RWPE1 (cell line): Measurements from ENCODE around the gene COBLL1.

ENCODE experiments used
- CTCF ChIA-PET: fragments of 350-600 bp; sonication (Branson Sonifier 250); formaldehyde crosslinking; extraction: SDS; loops from one replicate; lab custom pipeline; 2021; lab: Yijun Ruan, JAX
- POLR2A ChIA-PET: fragments of 400-600 bp; formaldehyde crosslinking; extraction: SDS; loops from one replicate; lab custom pipeline; 2020; ENCODE audit warnings: antibody characterized with exemption; ENCODE audit not compliant: low non-redundant PET; lab: Yijun Ruan, JAX
- DNase-seq: peaks from one replicate; pipeline ENCODE4 v3.0.0; 2012; ENCODE audit warnings: low spot score
- H3K27ac ChIP-seq: fragments of 450-650 bp; 2 replicates; pipeline ENCODE4 v1.5.1; 2017
- TF ChIP-seq, protein P1 (sequence below): fragments of 450-650 bp; conservative IDR thresholded peaks from 2 replicates; pipeline ENCODE4 v1.5.1; 2017; ENCODE audit warnings: low read depth, mild to moderate bottlenecking

COBLL1 gene

DNA sequence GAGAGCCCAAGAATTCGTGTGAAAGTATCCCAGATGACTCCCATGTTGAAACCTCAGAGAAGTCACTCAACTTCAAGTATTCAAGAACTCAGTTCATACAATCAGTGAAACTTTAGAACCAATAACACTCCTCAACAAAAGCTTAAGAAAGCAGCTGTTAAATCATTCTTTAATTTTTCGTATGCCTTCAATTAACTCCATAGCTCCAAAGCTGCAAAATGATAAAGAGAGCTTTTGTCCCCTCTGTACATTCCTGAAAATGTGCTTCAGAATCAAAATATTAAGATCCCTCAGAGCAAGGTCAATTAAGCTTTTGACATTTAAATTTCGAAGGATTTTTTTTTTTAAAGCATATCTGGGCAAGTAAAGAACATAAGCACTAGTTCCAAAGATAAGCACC is 4.7 kb downstream of the COBLL1 start:
- CTCF ChIA-PET, result interaction anchor here (0.5 to 0.6 kb wide), 2 partner anchors 99 to 859 kb away, joined by 3 to 4 read pairs; no protein-coding TSS in a partner anchor
- TF ChIP-seq, protein P1, sequence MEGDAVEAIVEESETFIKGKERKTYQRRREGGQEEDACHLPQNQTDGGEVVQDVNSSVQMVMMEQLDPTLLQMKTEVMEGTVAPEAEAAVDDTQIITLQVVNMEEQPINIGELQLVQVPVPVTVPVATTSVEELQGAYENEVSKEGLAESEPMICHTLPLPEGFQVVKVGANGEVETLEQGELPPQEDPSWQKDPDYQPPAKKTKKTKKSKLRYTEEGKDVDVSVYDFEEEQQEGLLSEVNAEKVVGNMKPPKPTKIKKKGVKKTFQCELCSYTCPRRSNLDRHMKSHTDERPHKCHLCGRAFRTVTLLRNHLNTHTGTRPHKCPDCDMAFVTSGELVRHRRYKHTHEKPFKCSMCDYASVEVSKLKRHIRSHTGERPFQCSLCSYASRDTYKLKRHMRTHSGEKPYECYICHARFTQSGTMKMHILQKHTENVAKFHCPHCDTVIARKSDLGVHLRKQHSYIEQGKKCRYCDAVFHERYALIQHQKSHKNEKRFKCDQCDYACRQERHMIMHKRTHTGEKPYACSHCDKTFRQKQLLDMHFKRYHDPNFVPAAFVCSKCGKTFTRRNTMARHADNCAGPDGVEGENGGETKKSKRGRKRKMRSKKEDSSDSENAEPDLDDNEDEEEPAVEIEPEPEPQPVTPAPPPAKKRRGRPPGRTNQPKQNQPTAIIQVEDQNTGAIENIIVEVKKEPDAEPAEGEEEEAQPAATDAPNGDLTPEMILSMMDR, result no peak
- POLR2A ChIA-PET, result no interaction called here
- no peak for DNase-seq
- H3K27ac ChIP-seq, result no peak overlapping the region

DNA sequence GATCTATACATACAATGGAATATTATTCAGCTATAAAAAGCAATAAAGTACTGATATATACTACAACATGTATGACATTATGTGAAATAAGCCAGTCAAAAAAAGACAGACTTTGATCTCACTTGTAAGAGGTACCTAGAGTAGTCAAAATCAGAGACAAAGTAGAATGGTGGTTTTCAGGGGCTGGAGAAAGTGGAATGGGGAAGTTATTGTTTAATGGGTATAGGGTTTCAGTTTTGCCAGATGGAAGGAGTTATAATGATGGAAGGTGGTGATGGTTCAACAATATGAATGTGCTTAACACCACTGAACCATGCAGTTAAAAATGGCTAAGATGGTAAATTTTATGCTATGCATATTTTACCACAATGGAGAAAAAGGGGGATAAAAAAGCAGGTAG is 6.3 kb downstream of the COBLL1 start:
- no peak overlapping the region for H3K27ac ChIP-seq
- DNase-seq, result no peak
- ChIA-PET CTCF (no interaction called here), POLR2A (no interaction called here)
- TF ChIP-seq, protein P1, result no peak

DNA sequence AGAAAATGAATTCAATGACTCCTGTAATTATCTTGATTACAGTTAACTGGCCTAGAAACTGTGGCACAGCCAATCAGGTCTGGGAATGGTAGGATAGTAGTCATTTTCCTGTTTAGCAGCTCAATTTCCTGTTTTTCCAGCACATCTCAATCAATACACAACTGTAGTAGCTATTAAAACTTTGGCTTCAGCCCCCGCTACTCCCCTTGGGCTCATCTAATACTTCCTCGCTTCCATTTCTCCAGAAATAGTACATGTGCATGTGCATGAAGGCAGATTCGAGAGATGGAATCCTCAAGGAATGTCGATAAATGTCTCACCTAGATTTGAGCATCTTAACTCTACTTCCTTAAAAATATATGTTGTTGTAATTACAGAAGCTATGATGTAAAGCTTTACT is 9.7 kb downstream of the COBLL1 start:
- ChIA-PET POLR2A (no interaction called here), CTCF (interaction anchor here (1.1 kb wide), 1 partner anchor 10 kb away, joined by 5 read pairs; the partner anchor contains the start of gene COBLL1)
- TF ChIP-seq, protein P1, result no peak
- no peak for DNase-seq
- no peak overlapping the region for H3K27ac ChIP-seq

DNA sequence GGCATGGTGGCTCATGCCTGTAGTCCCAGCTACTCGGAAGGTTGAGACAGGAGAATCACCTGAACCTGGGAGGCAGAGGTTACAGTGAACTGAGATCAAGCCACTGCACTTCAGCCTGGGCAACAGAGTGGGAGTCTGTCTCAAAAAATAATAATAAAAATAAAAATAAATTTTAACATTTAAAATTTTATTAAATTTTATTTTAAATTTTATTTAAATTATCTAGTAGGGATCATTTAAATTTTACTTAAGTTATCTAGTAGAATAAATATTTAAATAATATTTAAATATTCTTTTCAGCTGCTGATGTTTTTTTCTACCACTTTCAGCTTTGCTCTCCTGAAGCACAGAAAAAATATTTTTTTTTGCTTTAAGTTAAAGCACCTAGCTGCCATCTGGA is 10.4 kb downstream of the COBLL1 start:
- CTCF ChIA-PET, result interaction anchor here (1.1 kb wide), 1 partner anchor 11 kb away, joined by 5 read pairs; the partner anchor contains the start of gene COBLL1
- POLR2A ChIA-PET, result no interaction called here
- DNase-seq, result no peak
- TF ChIP-seq, protein P1, result no peak
- no peak overlapping the region for H3K27ac ChIP-seq

DNA sequence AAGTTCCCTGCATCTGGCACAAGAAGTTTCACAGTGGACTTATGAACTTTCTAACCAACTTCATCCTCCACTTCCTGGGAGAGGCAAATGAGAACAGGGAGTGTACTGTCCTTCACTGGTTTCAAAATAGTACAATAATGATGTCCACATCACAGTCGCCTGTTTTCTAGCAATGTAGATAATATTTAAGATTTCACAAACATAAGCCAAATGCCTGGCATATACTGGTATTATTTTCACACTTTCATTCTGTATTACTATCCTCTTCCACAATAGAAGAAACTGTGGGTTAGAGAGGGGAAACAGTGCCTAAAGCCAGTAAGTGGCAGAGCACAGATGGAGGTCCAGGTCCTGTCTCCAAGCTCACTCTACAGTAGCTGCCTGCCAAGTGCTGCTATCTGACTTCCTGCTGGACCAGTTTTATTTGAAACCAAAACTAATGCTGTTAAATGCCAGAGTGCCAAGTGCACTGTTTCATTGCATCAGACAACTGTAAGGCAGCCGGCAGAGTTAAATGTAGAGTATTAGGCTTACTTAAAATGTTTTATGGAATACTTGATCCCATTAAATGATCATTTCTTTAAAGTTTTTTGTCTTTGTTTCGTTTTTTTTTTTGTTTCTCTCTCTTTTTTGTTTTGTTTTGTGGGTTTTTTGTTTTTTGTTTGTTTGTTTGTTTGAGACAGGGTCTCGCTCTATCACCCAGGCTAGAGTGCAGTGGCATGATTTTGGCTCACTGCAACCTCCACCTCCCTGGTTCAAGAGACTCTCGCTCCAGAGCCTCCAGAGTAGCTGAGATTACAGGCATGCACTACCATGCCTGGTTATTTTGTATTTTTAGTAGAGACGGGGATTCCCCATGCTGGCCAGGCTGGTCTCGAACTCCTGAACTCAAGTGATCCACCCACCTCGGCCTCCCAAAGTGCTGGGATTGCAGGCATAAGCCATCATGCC is 15.1 kb downstream of the COBLL1 start:
- peak overlapping the region; percentile 91 for H3K27ac ChIP-seq
- CTCF ChIA-PET, result no interaction called here
- DNase-seq, result peak; percentile 44
- TF ChIP-seq, protein P1, result no peak
- POLR2A ChIA-PET, result no interaction called here

DNA sequence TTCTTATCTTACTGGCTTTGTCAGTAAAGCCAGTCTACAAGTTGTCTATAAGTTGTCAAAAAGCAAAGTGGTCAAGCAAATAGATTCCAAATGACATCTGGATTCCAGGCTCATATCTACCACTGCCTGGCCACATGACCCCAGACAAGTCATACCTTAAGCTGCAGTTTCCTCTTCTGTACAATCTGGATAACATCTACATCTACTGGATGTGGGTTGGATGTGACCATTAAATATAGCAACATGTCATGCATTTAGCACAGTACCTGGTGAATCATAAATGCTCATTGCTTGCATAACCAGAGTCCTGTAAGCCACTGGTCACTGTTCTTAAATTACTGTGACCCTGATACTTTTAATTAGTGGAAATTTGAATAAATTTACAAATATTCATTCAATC is 16.8 kb downstream of the COBLL1 start:
- no peak overlapping the region for H3K27ac ChIP-seq
- no peak for DNase-seq
- ChIA-PET POLR2A (no interaction called here), CTCF (no interaction called here)
- TF ChIP-seq, protein P1, result no peak
